SK-N-SH (cell line): ENCODE results near the gene ECE1. TPM values are rescaled to one million over a fixed set of nuclear protein-coding genes. Genes with fewer than 3 reads are reported as not detected.

Experiments used
- CTCF ChIA-PET: fragments of 300-600, 350-600 bp; formaldehyde crosslinking; extraction: SDS; loops from one replicate; lab custom pipeline; 2021; lab: Yijun Ruan, JAX
- POLR2A ChIA-PET: fragments of 350-600 bp; sonication (Branson Sonifier 250); formaldehyde crosslinking; extraction: SDS; loops from one replicate; lab custom pipeline; 2020; ENCODE audit warnings: antibody characterized with exemption, inconsistent platforms; lab: Yijun Ruan, JAX
- DNase-seq: peaks from one replicate; pipeline ENCODE4 v3.0.0; 2012
- H2AFZ ChIP-seq: fragments of 200-600 bp; sonication (generic); 2 replicates; pipeline ENCODE4 v1.8.1; 2016; ENCODE audit warnings: antibody characterized with exemption, mild to moderate bottlenecking, low read depth
- H3F3A ChIP-seq: fragments of 200-600 bp; sonication (generic); replicated peaks from 2 replicates; pipeline ENCODE3; 2016; ENCODE audit warnings: antibody characterized with exemption, mild to moderate bottlenecking; ENCODE audit not compliant: insufficient read depth
- H3K27ac ChIP-seq, 2 experiments: fragments of 200-500 bp in 1 of 2; fragments of 200-600 bp in 1 of 2; sonication (Bioruptor generic) in 1 of 2; sonication (generic), shearing (Covaris generic) in 1 of 2; 2 replicates each; pipeline versions ENCODE4 v1.5.1 to v1.6.1; 2014 to 2016; ENCODE audit warnings: low read depth in 2 of 2, inconsistent platforms in 1 of 2, low read length in 1 of 2, mild to moderate bottlenecking in 1 of 2, mixed read lengths in 1 of 2
- H3K27me3 ChIP-seq: fragments of 200-600 bp; sonication (generic), shearing (Covaris generic); 2 replicates; pipeline ENCODE4 v1.6.1; 2016; ENCODE audit warnings: mixed run types; ENCODE audit not compliant: insufficient read depth
- H3K36me3 ChIP-seq, 2 experiments: fragments of 200-500 bp in 1 of 2; fragments of 200-600 bp in 1 of 2; sonication (Bioruptor generic) in 1 of 2; sonication (generic) in 1 of 2; replicated peaks in 1 of 2; 2 replicates each; pipeline versions ENCODE3 to v1.5.1; 2014 to 2016; ENCODE audit warnings: low read length in 1 of 2, mild to moderate bottlenecking in 1 of 2; ENCODE audit not compliant: insufficient read depth in 2 of 2, control insufficient read depth in 1 of 2
- H3K4me1 ChIP-seq, 2 experiments: fragments of 200-500 bp in 1 of 2; fragments of 200-600 bp in 1 of 2; sonication (Bioruptor generic) in 1 of 2; sonication (generic), shearing (Covaris generic) in 1 of 2; 2 replicates each; pipeline versions ENCODE4 v1.5.1 to v1.6.1; 2014 to 2016; ENCODE audit warnings: low read depth in 1 of 2, low read length in 1 of 2, mixed run types in 1 of 2; ENCODE audit not compliant: insufficient read depth in 2 of 2, control insufficient read depth in 1 of 2
- H3K4me2 ChIP-seq: fragments of 200-600 bp; sonication (generic), shearing (Covaris generic); 2 replicates; pipeline ENCODE4 v1.6.1; 2017; ENCODE audit warnings: mixed run types
- H3K4me3 ChIP-seq, 2 experiments: fragments of 200-500 bp in 1 of 2; fragments of 200-600 bp in 1 of 2; sonication (Bioruptor generic) in 1 of 2; sonication (generic), shearing (Covaris generic) in 1 of 2; 2 replicates each; pipeline versions ENCODE4 v1.5.1 to v1.8.1; 2014 to 2016; ENCODE audit warnings: low read depth in 2 of 2, inconsistent platforms in 1 of 2, low read length in 1 of 2, mild to moderate bottlenecking in 1 of 2, mixed read lengths in 1 of 2, moderate library complexity in 1 of 2
- H3K79me2 ChIP-seq: fragments of 200-600 bp; sonication (generic); 2 replicates; pipeline ENCODE4 v1.8.1; 2017; ENCODE audit warnings: mild to moderate bottlenecking; ENCODE audit not compliant: insufficient read depth
- H3K9ac ChIP-seq: fragments of 200-600 bp; sonication (generic); 2 replicates; pipeline ENCODE4 v1.6.1; 2017; ENCODE audit warnings: mixed run types
- H3K9me2 ChIP-seq: fragments of 200-600 bp; sonication (generic); 2 replicates; pipeline ENCODE4 v1.6.1; 2017; ENCODE audit warnings: mixed run types
- H3K9me3 ChIP-seq: fragments of 200-600 bp; sonication (generic); 2 replicates; pipeline ENCODE4 v1.6.1; 2017; ENCODE audit warnings: mixed run types, mild to moderate bottlenecking, moderate library complexity
- H4K20me1 ChIP-seq: fragments of 200-600 bp; sonication (generic); 2 replicates; pipeline ENCODE4 v1.6.1; 2017; ENCODE audit warnings: mild to moderate bottlenecking, mixed run types; ENCODE audit not compliant: insufficient read depth
- EP300 ChIP-seq, 2 experiments: IDR thresholded peaks; 2 replicates each; pipeline versions ENCODE4 v1.4.0 to v1.6.1; 2012; ENCODE audit warnings: borderline replicate concordance in 1 of 2, low read depth in 1 of 2, low read length in 1 of 2
- FOXJ3 ChIP-seq: sonication (generic); formaldehyde crosslinking; IDR thresholded peaks from 2 replicates; pipeline ENCODE4 v1.5.1; 2020; ENCODE audit warnings: mild to moderate bottlenecking, missing genetic modification reagents
- FOXM1 ChIP-seq: IDR thresholded peaks from 2 replicates; pipeline ENCODE4 v1.4.0; 2012; ENCODE audit warnings: low read depth, mild to moderate bottlenecking
- JUND ChIP-seq: IDR thresholded peaks from 2 replicates; pipeline ENCODE4 v1.4.0; 2012
- MXI1 ChIP-seq: IDR thresholded peaks from 2 replicates; pipeline ENCODE4 v1.6.1; 2012; ENCODE audit warnings: mild to moderate bottlenecking, low read depth, low read length, improper control_type of control experiment
- POLR2AphosphoS5 ChIP-seq: IDR thresholded peaks from 2 replicates; pipeline ENCODE4 v1.6.1; 2012; ENCODE audit warnings: low read depth, low read length
- SIN3A ChIP-seq: IDR thresholded peaks from 2 replicates; pipeline ENCODE4 v1.6.1; 2012; ENCODE audit warnings: low read depth, mild to moderate bottlenecking, low read length, moderate library complexity, borderline replicate concordance
- SMC3 ChIP-seq: IDR thresholded peaks from 2 replicates; pipeline ENCODE4 v1.6.1; 2012; ENCODE audit warnings: low read depth, low read length, improper control_type of control experiment
- TCF12 ChIP-seq: IDR thresholded peaks from 2 replicates; pipeline ENCODE4 v1.4.0; 2012
- YY1 ChIP-seq: IDR thresholded peaks from 2 replicates; pipeline ENCODE4 v1.4.0; 2012; ENCODE audit warnings: low read depth, mild to moderate bottlenecking
- ZBTB33 ChIP-seq: IDR thresholded peaks from 2 replicates; pipeline ENCODE4 v1.4.0; 2012; ENCODE audit warnings: low read depth, borderline replicate concordance
- WGBS: methylation state at CpG from one replicate; pipeline ENCODE4 v1.1.6; 2017; ENCODE audit warnings: low lambda C conversion rate; 5-methylcytosine and 5-hydroxymethylcytosine counted together
- polyA plus RNA-seq, 3 experiments: library from polyadenylated mRNA; depleted of rRNA; stranded (reverse); fragments of >200 nt; gene quantifications; 2 replicates each; pipeline ENCODE4 v1.2.3, GENCODE V29; 2012
- TF ChIP-seq, protein P1 (sequence below): IDR thresholded peaks from 2 replicates; pipeline ENCODE4; 2012
- TF ChIP-seq, protein P2 (sequence below): fragments of 200-600 bp; sonication (generic); IDR thresholded peaks from 2 replicates; pipeline ENCODE4 v1.6.1; 2017; ENCODE audit warnings: antibody characterized with exemption, mild to moderate bottlenecking, moderate library complexity

The ECE1 gene
- polyA plus RNA-seq, 1 of the 3 experiments (the other 2 are of a cell fraction): 96.6 TPM

- DNase-seq: no peak
- Histone ChIP-seq H3K79me2 (peaks cover 3% of the 10 kb centered on the region; the same call in 1 of the 2 replicates), H4K20me1 (no peaks in the 10 kb centered on the region), H3K4me2 (peak overlapping the region; percentile 20; the same call in 1 of the 2 replicates), H3F3A (peaks cover 12% of the 10 kb centered on the region), H2AFZ (no peak overlapping the region), H3K9ac (no peak overlapping the region), H3K36me3 (no peaks in the 10 kb centered on the region), H3K27ac (peak overlapping the region; percentile 64 to 91), H3K4me3 (no peak overlapping the region), H3K9me3 (no peaks in the 10 kb centered on the region), H3K4me1 (peaks cover 51 to 74% of the 10 kb centered on the region in 2 experiments), H3K27me3 (no peaks in the 10 kb centered on the region), H3K9me2 (no peaks in the 10 kb centered on the region)
- TF ChIP-seq JUND (no peak), FOXM1 (no peak), SMC3 (no peak), TCF12 (peak; percentile 54), ZBTB33 (no peak), SIN3A (no peak), YY1 (no peak), POLR2AphosphoS5 (peak; percentile 24; the same call in 1 of the 2 replicates), MXI1 (no peak), FOXJ3 (no peak), EP300 (IDR thresholded peaks at IDR 0.05; ENCODE audit: borderline replicate concordance in 1 of 2, low read depth in 1 of 2, low read length in 1 of 2) (peak in 1 of 2 experiments; percentile 54; a peak in 1 of 4 replicates)
- TF ChIP-seq, protein P1, sequence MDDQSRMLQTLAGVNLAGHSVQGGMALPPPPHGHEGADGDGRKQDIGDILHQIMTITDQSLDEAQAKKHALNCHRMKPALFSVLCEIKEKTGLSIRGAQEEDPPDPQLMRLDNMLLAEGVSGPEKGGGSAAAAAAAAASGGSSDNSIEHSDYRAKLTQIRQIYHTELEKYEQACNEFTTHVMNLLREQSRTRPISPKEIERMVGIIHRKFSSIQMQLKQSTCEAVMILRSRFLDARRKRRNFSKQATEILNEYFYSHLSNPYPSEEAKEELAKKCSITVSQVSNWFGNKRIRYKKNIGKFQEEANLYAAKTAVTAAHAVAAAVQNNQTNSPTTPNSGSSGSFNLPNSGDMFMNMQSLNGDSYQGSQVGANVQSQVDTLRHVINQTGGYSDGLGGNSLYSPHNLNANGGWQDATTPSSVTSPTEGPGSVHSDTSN: peak; percentile 31; the same call in 1 of the 2 replicates
- TF ChIP-seq, protein P2, sequence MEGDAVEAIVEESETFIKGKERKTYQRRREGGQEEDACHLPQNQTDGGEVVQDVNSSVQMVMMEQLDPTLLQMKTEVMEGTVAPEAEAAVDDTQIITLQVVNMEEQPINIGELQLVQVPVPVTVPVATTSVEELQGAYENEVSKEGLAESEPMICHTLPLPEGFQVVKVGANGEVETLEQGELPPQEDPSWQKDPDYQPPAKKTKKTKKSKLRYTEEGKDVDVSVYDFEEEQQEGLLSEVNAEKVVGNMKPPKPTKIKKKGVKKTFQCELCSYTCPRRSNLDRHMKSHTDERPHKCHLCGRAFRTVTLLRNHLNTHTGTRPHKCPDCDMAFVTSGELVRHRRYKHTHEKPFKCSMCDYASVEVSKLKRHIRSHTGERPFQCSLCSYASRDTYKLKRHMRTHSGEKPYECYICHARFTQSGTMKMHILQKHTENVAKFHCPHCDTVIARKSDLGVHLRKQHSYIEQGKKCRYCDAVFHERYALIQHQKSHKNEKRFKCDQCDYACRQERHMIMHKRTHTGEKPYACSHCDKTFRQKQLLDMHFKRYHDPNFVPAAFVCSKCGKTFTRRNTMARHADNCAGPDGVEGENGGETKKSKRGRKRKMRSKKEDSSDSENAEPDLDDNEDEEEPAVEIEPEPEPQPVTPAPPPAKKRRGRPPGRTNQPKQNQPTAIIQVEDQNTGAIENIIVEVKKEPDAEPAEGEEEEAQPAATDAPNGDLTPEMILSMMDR: no peak
- ChIA-PET POLR2A (no interaction called here), CTCF (no interaction called here)
- WGBS: 46% methylated on average over 2 of the region's 2 CpGs
These were observed 14.2 kb upstream of the ECE1 start for GRCh38 chr1:21304488-21304887.
